HUDEP-2 (cell line): Measurements from ENCODE around the gene ZNF800.

ENCODE experiments used
- DNase-seq, 76 experiments: peaks; one replicate each; lab custom pipeline; 2025; ENCODE audit not compliant: unreplicated experiment in 76 of 76; lab: John Stamatoyannopoulos, UW

Gene ZNF800

DNA sequence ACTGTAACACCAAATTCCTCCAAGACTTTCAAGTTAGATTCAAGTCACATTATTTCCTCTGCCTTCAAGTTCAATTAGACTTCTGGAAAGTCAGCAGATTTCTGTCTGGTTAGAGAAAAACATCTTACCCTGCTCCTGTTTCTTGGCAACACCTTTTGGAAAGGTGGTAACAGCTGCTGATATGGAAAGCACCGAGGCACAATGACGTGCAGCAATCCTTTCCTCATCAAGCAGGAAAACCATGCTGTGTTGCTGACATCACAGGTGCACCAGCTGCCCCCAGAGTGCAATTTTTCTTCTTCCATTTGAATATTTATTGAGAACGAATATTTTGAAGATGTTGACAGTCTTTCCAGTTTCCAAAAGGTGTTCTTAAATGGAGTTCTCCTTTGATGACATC lies 41.9 kb downstream of the ZNF800 start:
- no peak for DNase-seq

DNA sequence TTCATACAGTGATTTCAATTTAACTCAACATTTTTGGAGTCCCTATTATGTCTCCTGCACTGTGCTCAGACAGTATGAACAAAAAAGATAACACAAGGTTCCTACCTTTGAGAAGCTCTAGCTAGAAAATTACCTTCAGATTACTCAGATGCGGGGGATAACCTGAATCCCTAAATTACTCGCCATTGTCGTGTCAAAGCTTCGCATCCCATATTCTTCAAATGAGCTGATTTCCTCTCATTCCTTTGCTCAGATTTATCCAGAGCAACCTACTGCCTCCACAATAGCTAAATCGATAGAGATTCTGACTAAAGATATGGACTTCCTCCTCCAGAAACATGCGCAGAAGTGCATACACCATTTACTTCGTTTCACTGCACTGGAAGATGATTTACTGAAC lies 42.6 kb downstream of the ZNF800 start:
- no peak for DNase-seq

DNA sequence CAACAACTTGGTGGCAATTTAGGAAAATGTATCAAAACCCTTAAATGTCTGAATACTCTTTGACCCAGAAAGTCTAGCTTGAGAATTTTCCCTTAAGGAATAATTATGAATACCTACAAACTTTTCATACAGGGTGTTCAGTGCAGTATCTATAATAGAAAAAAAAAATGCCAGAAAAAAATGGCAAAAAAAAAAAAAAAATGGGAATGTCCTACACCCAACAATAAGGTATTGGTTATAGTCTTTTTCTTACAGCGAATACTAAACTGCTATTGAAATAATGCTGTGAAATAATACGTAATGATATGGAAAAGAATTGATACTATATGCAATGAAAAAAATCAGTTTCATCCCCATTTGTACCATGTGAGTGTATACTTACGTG lies 44.3 kb downstream of the ZNF800 start:
- peak in 1 of 76 experiments; percentile 38 for DNase-seq

DNA sequence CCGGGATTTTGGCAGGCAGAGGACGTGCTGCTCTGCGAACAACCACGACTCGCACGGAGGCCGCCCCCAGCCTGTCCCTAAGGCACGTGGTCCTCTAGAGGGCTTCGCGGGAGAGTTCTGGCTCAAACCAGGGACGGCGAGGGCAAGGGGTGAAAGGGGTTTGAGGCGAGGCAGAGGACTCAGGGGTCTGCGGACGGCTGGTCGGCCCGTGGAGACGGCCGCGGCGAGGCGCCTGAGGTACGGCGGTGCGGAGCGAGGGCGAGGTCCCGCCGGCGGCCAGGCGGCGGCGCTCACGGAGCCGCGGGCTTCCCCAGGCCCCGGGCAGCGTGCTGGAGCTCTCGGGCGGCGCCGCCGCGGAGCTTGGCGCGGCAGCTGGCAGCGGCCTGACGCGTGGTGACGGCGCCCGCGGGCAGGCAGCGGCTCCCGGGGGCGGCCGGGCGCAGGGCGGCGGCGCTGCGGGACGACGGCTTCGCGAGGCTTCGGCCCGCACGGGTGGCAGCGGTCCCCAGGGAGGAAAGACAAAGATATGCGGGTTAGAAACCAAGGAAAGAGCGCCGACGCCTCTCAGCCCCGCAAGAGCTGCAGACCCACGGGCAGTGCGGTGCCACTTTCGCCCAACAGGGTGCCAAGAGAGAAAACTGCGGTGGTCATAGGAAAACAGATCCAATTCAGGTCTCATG lies 44.8 kb downstream of the ZNF800 start:
- peak in 63 of 76 experiments; percentile 14 to 79 (median 53) for DNase-seq

DNA sequence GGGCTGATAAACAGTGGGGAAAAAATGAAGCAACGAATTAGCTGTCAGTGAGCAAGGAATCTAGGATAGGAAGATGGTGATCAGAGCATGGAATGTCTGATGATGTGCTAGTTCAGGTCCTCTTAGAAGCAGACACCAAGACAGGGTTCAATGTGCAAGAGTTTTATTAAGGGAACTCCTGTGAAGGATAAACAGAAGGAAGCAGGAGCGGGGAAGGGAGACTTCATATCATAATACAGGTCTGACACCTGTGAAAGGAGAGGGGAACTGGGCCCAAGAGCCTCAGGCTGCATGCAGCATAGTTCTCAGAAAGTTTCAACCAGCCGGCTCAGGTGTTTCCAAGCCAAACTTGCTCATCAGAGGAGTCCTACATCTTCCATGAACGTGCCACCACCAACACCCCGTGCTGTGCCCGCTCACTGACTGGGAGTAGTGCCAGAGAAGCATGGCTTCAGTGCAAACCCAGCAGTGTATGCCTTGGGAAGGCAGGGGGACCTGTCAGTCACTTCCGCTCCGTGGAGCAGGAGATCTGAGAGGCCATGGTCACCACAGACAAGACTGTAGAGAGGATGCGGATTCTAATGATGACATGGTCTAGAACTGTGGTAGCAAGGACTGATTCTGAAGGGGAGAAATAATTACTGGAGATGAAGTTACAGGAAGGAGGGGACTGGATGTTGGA lies 45.8 kb downstream of the ZNF800 start:
- no peak for DNase-seq

DNA sequence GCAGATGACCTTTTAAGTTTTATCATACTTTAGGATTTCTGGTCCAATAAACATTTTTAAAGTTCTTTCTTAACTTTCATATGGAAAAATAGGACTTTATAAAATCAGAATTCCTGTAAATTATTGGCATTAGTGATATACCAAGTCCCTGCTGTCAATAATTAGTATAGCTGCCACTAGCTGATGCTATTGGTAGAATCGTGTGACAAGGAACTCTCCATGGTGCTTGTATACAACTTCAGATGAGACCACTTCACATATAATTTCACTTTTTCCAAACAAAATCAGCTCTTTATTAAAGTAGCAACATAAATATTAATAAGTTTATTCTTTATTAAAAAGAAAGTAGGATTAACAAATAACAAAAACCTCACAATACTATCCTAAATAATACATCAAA lies 49.9 kb downstream of the ZNF800 start:
- DNase-seq, result no peak

DNA sequence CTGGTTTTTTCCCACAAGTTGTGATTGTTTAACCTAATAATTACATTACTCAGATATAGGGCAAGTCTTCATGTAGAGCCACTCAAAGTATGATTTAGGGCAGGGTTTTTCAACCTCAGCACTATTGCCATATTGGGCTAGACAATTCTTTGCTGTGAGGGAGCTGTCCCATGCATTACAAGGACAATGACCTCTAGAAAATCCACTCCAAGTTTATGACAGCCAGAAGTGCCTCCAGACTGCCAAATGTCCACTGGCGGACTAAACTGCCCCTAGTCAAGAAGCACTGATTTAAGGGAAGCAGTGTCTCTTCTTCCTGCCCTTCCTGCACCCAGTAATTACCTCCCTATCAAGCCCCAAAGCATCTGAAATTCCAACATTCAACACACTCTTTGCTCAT lies 54.4 kb downstream of the ZNF800 start:
- no peak for DNase-seq

DNA sequence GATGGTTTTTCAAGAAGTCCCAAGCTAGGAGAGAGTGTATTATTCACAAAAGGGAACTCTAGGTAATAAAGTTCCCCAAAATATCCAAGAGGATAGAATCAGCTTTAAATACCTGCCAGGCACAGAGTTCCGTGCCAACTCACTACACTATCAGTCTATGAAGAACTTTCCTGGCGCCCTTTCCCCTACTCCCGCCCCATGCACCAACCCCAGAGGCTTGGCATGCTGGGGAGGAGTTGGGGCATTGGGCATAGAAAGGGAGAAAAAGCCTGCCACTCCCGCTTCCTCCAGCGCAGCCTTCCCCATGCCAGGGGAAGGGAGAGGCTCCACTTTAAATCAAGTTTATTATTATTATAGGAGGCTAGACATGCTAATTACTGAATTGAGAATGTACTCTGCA lies 54.9 kb downstream of the ZNF800 start:
- no peak for DNase-seq

DNA sequence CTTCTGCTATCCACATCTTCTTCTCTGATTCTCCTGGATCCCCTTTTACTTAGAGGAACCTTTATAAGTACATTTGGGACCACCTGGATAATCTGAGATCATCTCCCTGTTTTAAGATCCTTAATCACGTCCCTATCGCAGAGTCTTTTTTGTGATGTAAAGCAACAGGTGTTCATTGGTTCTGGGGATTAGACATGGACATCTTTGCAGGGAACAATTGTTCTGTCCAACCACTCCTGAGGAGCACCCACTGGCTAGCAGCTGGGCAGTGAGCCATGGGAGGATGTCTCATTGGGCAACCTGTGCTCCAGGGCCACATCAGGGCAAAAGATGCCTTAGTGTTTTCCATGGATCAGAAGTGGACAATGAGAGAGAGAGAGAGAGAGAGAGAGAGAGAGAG lies 56.0 kb downstream of the ZNF800 start:
- no peak for DNase-seq

DNA sequence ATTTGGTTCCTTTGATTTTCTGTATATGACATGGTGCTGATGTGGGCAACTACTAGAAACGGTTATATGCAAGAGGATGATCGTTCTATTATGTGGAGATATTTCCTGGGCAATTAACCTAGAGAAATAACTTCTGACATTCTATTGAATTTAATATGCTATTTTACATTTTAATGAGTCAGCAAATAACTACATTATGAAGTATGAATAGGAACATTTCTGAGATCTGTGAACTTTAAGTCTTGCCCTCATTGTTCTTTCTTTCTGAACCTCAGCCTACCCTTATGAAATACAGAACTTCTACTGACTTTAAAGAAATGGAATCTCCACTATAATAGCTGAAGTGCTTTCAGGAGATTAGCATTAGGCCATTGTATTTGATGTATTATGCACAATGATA lies 59.6 kb downstream of the ZNF800 start:
- no peak for DNase-seq

DNA sequence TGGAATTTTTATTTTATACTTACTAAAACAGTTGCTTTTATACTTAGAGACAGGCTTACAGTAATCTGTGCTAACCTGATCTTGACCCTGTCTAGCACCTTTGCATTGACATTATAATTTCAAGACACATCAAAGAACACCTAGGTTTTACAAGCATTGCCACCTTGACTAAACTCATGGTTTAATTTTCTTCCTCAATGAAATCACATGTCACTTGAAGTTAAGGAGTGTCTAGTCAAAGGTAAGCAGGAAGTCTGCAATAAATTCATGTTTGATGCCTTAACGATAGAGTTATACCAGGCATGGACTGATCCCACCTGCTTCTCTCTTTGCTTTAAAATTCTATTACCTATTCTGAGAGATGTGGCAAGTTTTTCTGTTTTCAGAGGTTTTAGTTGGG lies 62.4 kb downstream of the ZNF800 start:
- DNase-seq, result no peak

DNA sequence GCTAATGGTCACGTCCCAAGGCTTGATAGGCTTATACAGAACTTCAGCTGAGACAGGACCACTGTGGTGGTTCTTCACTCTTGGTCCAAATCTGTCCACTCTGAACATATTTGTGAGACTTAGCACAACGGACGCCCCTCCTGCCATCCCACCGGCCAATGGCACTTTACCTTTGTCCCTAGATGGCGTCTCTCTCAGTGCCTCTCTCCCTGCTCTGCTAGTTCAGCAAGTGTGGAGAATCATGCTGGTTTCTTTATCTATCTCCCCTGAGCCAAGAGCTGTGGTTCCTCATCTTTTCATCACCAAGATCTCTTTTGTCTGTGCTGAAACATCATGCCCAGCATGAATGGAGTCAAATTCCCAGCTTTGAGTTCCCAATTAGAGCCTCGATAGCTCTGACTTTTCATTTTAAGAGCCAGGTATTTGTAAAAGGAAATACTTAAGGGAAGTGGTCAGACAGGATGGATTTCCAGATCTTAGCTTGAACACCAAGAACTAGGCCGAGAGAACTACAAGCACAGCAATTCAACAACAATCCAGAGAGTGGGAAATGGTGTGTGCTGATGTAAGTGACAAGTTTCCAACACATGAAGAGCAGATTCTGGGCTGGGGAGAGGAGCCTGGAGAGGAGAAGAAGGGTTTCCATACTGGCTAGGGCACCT lies 69.5 kb downstream of the ZNF800 start:
- DNase-seq, result no peak

DNA sequence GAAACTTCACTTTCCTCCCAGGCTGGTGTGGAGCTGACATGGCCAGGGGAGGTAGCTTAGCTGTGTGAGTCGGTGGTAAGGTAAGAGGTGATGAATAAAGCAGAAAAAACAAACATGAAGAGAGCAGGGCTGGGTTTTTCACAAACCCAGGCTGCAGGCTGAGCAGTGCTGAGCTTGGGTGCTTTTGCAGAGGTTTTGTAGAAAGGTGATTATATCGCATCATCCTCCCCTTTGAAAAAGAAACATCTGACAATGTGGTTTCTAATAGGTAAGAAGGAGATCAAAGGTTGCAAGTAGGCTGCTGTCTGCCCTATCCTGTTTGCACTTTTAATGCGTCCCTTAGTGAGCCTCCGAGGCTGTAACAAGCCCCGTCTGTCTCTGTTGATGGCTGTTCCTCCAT lies 70.2 kb downstream of the ZNF800 start:
- no peak for DNase-seq

DNA sequence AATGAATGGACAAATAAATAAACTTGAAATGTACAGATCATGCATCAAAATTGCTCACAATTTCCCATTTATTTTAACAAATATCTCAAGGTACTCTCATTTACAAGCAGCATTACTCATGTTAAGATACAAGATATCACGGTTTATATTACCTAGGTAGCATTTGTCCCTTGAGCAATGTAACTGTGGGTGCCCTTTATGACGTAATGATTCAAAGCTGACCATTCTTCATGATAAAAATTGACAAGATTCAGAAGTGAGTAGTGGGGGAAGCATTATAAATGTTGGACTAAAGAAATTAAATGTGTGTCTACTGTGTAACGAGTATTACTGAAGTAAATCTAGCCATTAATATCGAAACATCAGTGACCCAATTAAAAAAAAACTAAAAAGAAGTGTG lies 71.5 kb downstream of the ZNF800 start:
- DNase-seq, result no peak
